T-cell (primary cell): ENCODE data around the gene BCL2. TPM values are rescaled to one million over a fixed set of nuclear protein-coding genes. Genes with fewer than 3 reads are reported as not detected.

Experiments used
- ATAC-seq, 4 experiments: fragments of 200-7000 bp in 3 of 4; fragments of 150-1000 bp in 1 of 4; cut with Tn5 transposase; replicated peaks in 1 of 4; 1 replicate in 3 of 4; 2 replicates in 1 of 4; pipeline ENCODE4 v1.10.0; 2021; ENCODE audit warnings: moderate library complexity in 3 of 4, mild to moderate bottlenecking in 2 of 4, moderate number of reproducible peaks in 1 of 4
- CTCF ChIA-PET, 2 donors: fragments of 300-600 bp; sonication (Branson Sonifier 250); formaldehyde crosslinking; loops; one replicate each; lab custom pipeline; 2022; ENCODE audit warnings: antibody characterized with exemption in 2 of 2; lab: Charles Lee
- POLR2A ChIA-PET, 2 donors: fragments of 300-600 bp; sonication (Branson Sonifier 250); formaldehyde crosslinking; loops; one replicate each; lab custom pipeline; 2022; ENCODE audit warnings: antibody characterized with exemption in 2 of 2; lab: Charles Lee
- DNase-seq, 35 experiments: peaks; one replicate each; pipeline versions ENCODE4 v3.0.0 to v3.0.0-alpha.2; 2013 to 2023
- H3K27ac ChIP-seq: one replicate; pipeline ENCODE4 v1.5.1; 2013; ENCODE audit warnings: low read length
- H3K27me3 ChIP-seq, 2 experiments: replicated peaks in 1 of 2; 1 replicate in 1 of 2; 2 replicates in 1 of 2; pipeline versions ENCODE4 v1.6.1 to v1.7.0; 2013; ENCODE audit warnings: low read length in 1 of 2, mixed read lengths in 1 of 2; ENCODE audit not compliant: control insufficient read depth in 2 of 2, insufficient read depth in 2 of 2; ENCODE audit errors: extremely low read depth in 1 of 2
- H3K36me3 ChIP-seq, 2 donors: 1 replicate in 1 of 2; 2 replicates in 1 of 2; pipeline versions ENCODE4 v1.6.1 to v1.7.0; 2013; ENCODE audit warnings: low read length in 1 of 2; ENCODE audit not compliant: control insufficient read depth in 2 of 2, insufficient read depth in 1 of 2; ENCODE audit errors: extremely low read depth in 1 of 2
- H3K4me1 ChIP-seq, 2 experiments: 1 replicate in 1 of 2; 2 replicates in 1 of 2; pipeline versions ENCODE4 v1.6.1 to v1.7.0; 2013; ENCODE audit warnings: low read length in 2 of 2, mixed read lengths in 1 of 2; ENCODE audit not compliant: insufficient read depth in 2 of 2, control insufficient read depth in 1 of 2; ENCODE audit errors: extremely low read depth in 1 of 2
- H3K4me3 ChIP-seq, 2 donors: 1 replicate in 1 of 2; 2 replicates in 1 of 2; pipeline versions ENCODE4 v1.5.1 to v1.7.0; 2013; ENCODE audit warnings: mild to moderate bottlenecking in 2 of 2, low read length in 1 of 2, moderate library complexity in 1 of 2; ENCODE audit not compliant: control insufficient read depth in 1 of 2; ENCODE audit errors: extremely low read depth in 1 of 2
- H3K9me3 ChIP-seq: 2 replicates; pipeline ENCODE4 v1.7.0; 2013
- H3K27ac Mint-ChIP-seq, 2 donors: one replicate each; pipeline ENCODE4 v1.8.0; 2020 to 2021; ENCODE audit warnings: mild to moderate bottlenecking in 2 of 2, mixed read lengths in 2 of 2
- H3K27me3 Mint-ChIP-seq, 2 donors: one replicate each; pipeline ENCODE4 v1.8.0; 2021 to 2022; ENCODE audit warnings: mixed read lengths in 2 of 2
- H3K36me3 Mint-ChIP-seq: one replicate; pipeline ENCODE4 v1.8.0; 2021; ENCODE audit warnings: mixed read lengths
- H3K4me1 Mint-ChIP-seq, 3 donors: one replicate each; pipeline ENCODE4 v1.8.0; 2020 to 2022; ENCODE audit warnings: mixed read lengths in 3 of 3, mild to moderate bottlenecking in 1 of 3
- H3K4me3 Mint-ChIP-seq, 3 donors: one replicate each; pipeline ENCODE4 v1.8.0; 2020 to 2022; ENCODE audit warnings: mild to moderate bottlenecking in 3 of 3, mixed read lengths in 3 of 3, moderate library complexity in 3 of 3
- H3K9me3 Mint-ChIP-seq, 3 donors: one replicate each; pipeline ENCODE4 v1.8.0; 2020 to 2022; ENCODE audit warnings: mixed read lengths in 3 of 3
- WGBS: methylation state at CpG from one replicate; pipeline ENCODE4 v1.1.5; 2013; ENCODE audit warnings: missing lambda C conversion rate; ENCODE audit not compliant: insufficient coverage; 5-methylcytosine and 5-hydroxymethylcytosine counted together
- total RNA-seq, 35 experiments: library from RNA in 6 of 35; stranded (reverse) in 6 of 35; fragments of 120-200 nt in 1 of 35; gene quantifications; one replicate each; pipeline versions ENCODE4 v1.2.1 to v1.2.4 and lab custom pipeline; 2013 to 2026

Gene BCL2
- total RNA-seq, 5 donors from 2014 or later (not counting 1 experiment from before 2014, with no cell fraction given) = 113 to 201 (median 123) TPM

DNA sequence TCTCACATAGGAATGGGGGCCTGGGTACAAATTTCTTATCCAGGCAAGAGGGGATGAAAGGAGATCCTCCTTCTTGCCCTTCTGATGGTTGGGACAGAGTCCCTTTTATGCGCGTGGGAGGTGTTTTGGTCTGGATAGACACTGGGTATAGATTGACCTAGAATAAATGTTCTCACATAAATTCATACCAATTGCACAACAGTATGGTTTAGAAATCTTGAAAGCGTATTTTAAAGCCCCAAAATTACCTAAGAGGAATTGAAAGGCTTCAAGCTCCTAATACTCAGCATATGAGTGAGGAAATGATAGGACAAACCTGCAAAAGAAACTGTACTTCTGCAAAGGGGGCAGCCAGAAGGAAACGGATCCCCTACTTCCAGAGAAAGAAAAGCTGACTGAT is 2.6 kb upstream of the BCL2 start:
- no peak overlapping the region for H3K4me3 ChIP-seq
- peak overlapping the region in 1 of 3 donors; percentile 100 for H3K4me3 Mint-ChIP-seq
- DNase-seq (no peak), ATAC-seq (no peak)
- CTCF ChIA-PET = interaction anchor here (0.5 to 6.7 kb wide), 19 partner anchors 15 to 642 kb away, joined by 3 to 60 read pairs (median 4); no protein-coding TSS in a partner anchor
- H3K27me3 Mint-ChIP-seq = no peaks in the 10 kb centered on the region
- no peak overlapping the region for H3K27ac ChIP-seq
- peaks cover 12% of the 10 kb centered on the region for H3K36me3 Mint-ChIP-seq
- H3K4me1 ChIP-seq = peaks cover 6 to 24% of the 10 kb centered on the region in 2 experiments
- peaks cover 23 to 32% (median 28%) of the 10 kb centered on the region in 3 donors for H3K4me1 Mint-ChIP-seq
- no peaks in the 10 kb centered on the region for H3K9me3 ChIP-seq
- POLR2A ChIA-PET = interaction anchor here in 1 of 2 donors (1.1 kb wide), 1 partner anchor 190 kb away, joined by 9 read pairs; no protein-coding TSS in a partner anchor
- H3K27me3 ChIP-seq = no peaks in the 10 kb centered on the region
- no peaks in the 10 kb centered on the region for H3K36me3 ChIP-seq
- peak overlapping the region; percentile 5 to 21 for H3K27ac Mint-ChIP-seq
- no CpG with 5 or more reads among the region's 4 CpGs for WGBS
- H3K9me3 Mint-ChIP-seq = no peaks in the 10 kb centered on the region

DNA sequence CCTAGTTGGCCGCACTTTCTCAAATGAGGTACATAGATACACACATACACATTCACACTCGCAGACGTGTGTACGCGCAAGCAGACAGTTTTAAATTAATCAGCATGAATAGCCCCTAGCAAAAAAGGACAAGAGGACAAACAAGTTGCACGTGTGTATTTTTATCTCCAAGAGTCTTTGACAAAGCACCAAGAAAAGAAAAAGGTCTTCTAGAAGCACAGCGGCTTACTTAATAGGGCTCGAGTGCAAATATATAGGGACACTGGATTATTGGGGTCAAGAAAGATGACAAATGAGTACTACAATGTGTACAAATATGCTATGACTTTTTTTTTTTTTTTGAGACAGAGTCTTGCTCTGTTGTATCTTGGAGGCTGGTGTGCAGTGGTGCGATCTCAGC is 1.7 kb upstream of the BCL2 start:
- H3K4me3 Mint-ChIP-seq = peak overlapping the region; percentile 79 to 100 (median 82)
- 91% methylated on average over 7 of the region's 9 CpGs for WGBS
- no peak for ATAC-seq
- no peak for DNase-seq
- Histone ChIP-seq H3K27me3 (no peaks in the 10 kb centered on the region), H3K9me3 (no peaks in the 10 kb centered on the region), H3K36me3 (no peaks in the 10 kb centered on the region), H3K4me1 (peaks cover 15 to 24% of the 10 kb centered on the region in 2 experiments), H3K4me3 (peak overlapping the region; percentile 54 to 69), H3K27ac (no peak overlapping the region)
- H3K9me3 Mint-ChIP-seq = no peaks in the 10 kb centered on the region
- H3K36me3 Mint-ChIP-seq = peaks cover 16% of the 10 kb centered on the region
- ChIA-PET CTCF (interaction anchor here (0.5 to 6.7 kb wide), 8 partner anchors 27 to 304 kb away, joined by 3 to 60 read pairs (median 5); no protein-coding TSS in a partner anchor), POLR2A (interaction anchor here in 1 of 2 donors (0.6 kb wide), 1 partner anchor 164 kb away, joined by 3 read pairs; no protein-coding TSS in a partner anchor)
- no peaks in the 10 kb centered on the region for H3K27me3 Mint-ChIP-seq
- H3K4me1 Mint-ChIP-seq = peaks cover 32 to 39% (median 38%) of the 10 kb centered on the region in 3 donors
- H3K27ac Mint-ChIP-seq = peak overlapping the region; percentile 50 to 70

GRCh38 chr18:63320975-63321265 is 1.4 kb upstream of the BCL2 start:
- H3K4me1 ChIP-seq = peaks cover 18 to 24% of the 10 kb centered on the region in 2 experiments
- no peaks in the 10 kb centered on the region for H3K27me3 ChIP-seq
- 42% methylated on average over 14 of the region's 16 CpGs for WGBS
- peak overlapping the region; percentile 54 to 69 for H3K4me3 ChIP-seq
- H3K27ac Mint-ChIP-seq = peak overlapping the region; percentile 50 to 70
- H3K27ac ChIP-seq = peak overlapping the region; percentile 31
- H3K4me1 Mint-ChIP-seq = peaks cover 34 to 43% (median 41%) of the 10 kb centered on the region in 3 donors
- DNase-seq = peak in 6 of 35 experiments; percentile 4 to 24 (median 20)
- no peak for ATAC-seq
- H3K4me3 Mint-ChIP-seq = peak overlapping the region; percentile 79 to 100 (median 82)
- H3K36me3 ChIP-seq = no peaks in the 10 kb centered on the region
- no peaks in the 10 kb centered on the region for H3K27me3 Mint-ChIP-seq
- POLR2A ChIA-PET = no interaction called here
- H3K9me3 ChIP-seq = no peaks in the 10 kb centered on the region
- CTCF ChIA-PET = interaction anchor here (0.5 to 3.4 kb wide), 3 partner anchors 74 to 304 kb away, joined by 3 to 60 read pairs (median 6); no protein-coding TSS in a partner anchor
- no peaks in the 10 kb centered on the region for H3K9me3 Mint-ChIP-seq
- peaks cover 16% of the 10 kb centered on the region for H3K36me3 Mint-ChIP-seq

- Mint-ChIP-seq H3K4me3 (peak overlapping the region; percentile 79 to 100 (median 82)), H3K27me3 (no peaks in the 10 kb centered on the region), H3K36me3 (peaks cover 16% of the 10 kb centered on the region), H3K4me1 (peaks cover 39 to 48% (median 46%) of the 10 kb centered on the region in 3 donors), H3K27ac (peak overlapping the region; percentile 52 to 70), H3K9me3 (no peaks in the 10 kb centered on the region)
- Histone ChIP-seq H3K36me3 (no peaks in the 10 kb centered on the region), H3K9me3 (no peaks in the 10 kb centered on the region), H3K4me1 (peaks cover 22 to 25% of the 10 kb centered on the region in 2 experiments), H3K27me3 (no peaks in the 10 kb centered on the region), H3K4me3 (peak overlapping the region; percentile 54 to 69), H3K27ac (peak overlapping the region; percentile 31)
- POLR2A ChIA-PET = no interaction called here
- WGBS = under 1% methylated on average over 74 of the region's 92 CpGs
- CTCF ChIA-PET = interaction anchor here (0.5 to 3.4 kb wide), 4 partner anchors 74 to 304 kb away, joined by 3 to 60 read pairs (median 6); no protein-coding TSS in a partner anchor
- peak; percentile 81 to 86 (median 82) for ATAC-seq
- peak; percentile 63 to 93 (median 86) for DNase-seq
Observed at GRCh38 chr18:63320123-63320974, 780 bp upstream of the BCL2 start.

- POLR2A ChIA-PET = interaction anchor here (0.5 to 0.8 kb wide), 5 partner anchors 9 to 194 kb away, joined by 3 to 4 read pairs (median 3); no protein-coding TSS in a partner anchor
- Histone ChIP-seq H3K27me3 (no peaks in the 10 kb centered on the region), H3K27ac (peak overlapping the region; percentile 60), H3K4me1 (peaks cover 30 to 34% of the 10 kb centered on the region in 2 experiments), H3K4me3 (peak overlapping the region; percentile 95 to 96), H3K9me3 (no peaks in the 10 kb centered on the region), H3K36me3 (no peaks in the 10 kb centered on the region)
- ATAC-seq (no peak), DNase-seq (peak in 1 of 35 experiments; percentile 27)
- Mint-ChIP-seq H3K9me3 (no peaks in the 10 kb centered on the region), H3K36me3 (peaks cover 20% of the 10 kb centered on the region), H3K27me3 (no peaks in the 10 kb centered on the region), H3K27ac (peak overlapping the region; percentile 97), H3K4me3 (peak overlapping the region; percentile 99 to 100 (median 99)), H3K4me1 (peaks cover 53 to 63% (median 60%) of the 10 kb centered on the region in 3 donors)
- CTCF ChIA-PET = interaction anchor here (0.7 to 2.5 kb wide), 22 partner anchors 11 to 303 kb away, joined by 3 to 15 read pairs (median 4); no protein-coding TSS in a partner anchor
- WGBS = 0% methylated on average over 1 of the region's 8 CpGs
Observed at GRCh38 chr18:63318889-63319382, 633 bp downstream of the BCL2 start.
